Measurements from ENCODE around the gene ZBTB18. TPM values are rescaled to one million over a fixed set of nuclear protein-coding genes. Genes with fewer than 3 reads are reported as not detected.

The ZBTB18 gene
- polyA plus RNA-seq, 3 donors: 3.0 to 45.5 (median 3.6) TPM

DNA sequence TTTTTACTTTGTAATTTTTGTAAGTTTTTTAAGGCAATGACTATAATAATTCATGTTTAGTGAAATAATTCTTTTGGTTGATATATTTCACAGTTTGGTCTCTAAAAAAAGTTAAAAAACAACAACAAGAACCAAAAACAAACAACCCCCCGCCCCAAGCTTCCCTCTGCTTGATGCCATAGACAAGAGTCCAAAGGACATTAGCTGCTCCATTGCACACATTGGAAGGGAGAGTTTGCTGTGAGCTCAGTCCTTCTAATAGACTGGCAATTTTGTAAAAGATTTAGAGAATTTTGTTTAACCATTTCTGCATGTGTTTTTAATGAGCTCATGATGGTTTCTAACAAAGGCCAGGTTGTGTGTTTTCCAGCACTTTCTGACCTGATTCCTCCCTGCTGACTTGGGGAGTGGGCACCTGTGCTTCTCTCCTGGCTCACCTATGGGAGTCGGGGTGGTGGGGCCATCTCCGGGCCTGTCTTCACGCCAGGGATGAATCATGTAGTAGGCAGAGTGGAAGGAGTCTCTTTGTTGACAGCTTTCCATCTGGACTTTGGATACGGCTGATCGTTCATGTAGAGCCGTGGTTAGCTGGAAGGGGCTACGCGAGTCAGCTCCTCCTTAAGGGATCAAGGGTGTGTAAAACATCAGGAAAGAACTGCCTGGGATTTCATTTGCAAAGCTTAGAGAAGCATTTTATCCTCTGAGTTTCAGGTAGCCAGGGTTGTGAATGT is 14.1 kb downstream of the ZBTB18 start:
- Mint-ChIP-seq H3K9me3 (peaks cover 0 to 2% (median 0%) of the 10 kb centered on the region in 7 donors), H3K27me3 (ENCODE audit: low read depth in 3 of 3) (peaks cover 2% of the 10 kb centered on the region in 3 donors), H3K4me3 (no peak overlapping the region), H3K36me3 (no peaks in the 10 kb centered on the region), H3K4me1 (peaks cover 5% of the 10 kb centered on the region), H3K27ac (no peak overlapping the region)
- Histone ChIP-seq H3K79me2 (ENCODE audit: insufficient read depth, low read length) (no peaks in the 10 kb centered on the region), H3K9me3 (replicated peaks in 1 of 2; ENCODE audit: control insufficient read depth in 1 of 2, insufficient read depth in 1 of 2, low read length in 2 of 2) (no peaks in the 10 kb centered on the region), H3K36me3 (replicated peaks in 1 of 2; ENCODE audit: control insufficient read depth in 1 of 2, insufficient read depth in 2 of 2, low read length in 2 of 2) (no peaks in the 10 kb centered on the region), H3K4me1 (ENCODE audit: control insufficient read depth in 1 of 2, insufficient read depth in 2 of 2, low read length in 2 of 2) (peaks cover 3 to 5% of the 10 kb centered on the region in 2 donors), H3K27me3 (ENCODE audit: control insufficient read depth in 2 of 2, insufficient read depth in 2 of 2, low read length in 2 of 2) (no peaks in the 10 kb centered on the region), H3K4me3 (replicated peaks in 1 of 3; ENCODE audit: low read depth in 2 of 3, low read length in 3 of 3) (no peak overlapping the region), H3K9ac (ENCODE audit: insufficient read depth, low read length, poor library complexity, severe bottlenecking) (no peak overlapping the region), H2AFZ (ENCODE audit: insufficient read depth, low read depth, low read length, poor library complexity, severe bottlenecking) (no peak overlapping the region), H3K27ac (ENCODE audit: low read depth in 1 of 2, low read length in 2 of 2) (no peak overlapping the region), H3K4me2 (replicated peaks; ENCODE audit: extremely low read depth, low read length, poor library complexity, severe bottlenecking) (no peak overlapping the region), H4K20me1 (ENCODE audit: insufficient read depth, low read length) (no peaks in the 10 kb centered on the region)
- TF ChIP-seq CTCF (IDR thresholded peaks at IDR 0.05): no peak
- DNase-seq: no peak
- intact Hi-C loops (cut with micrococcal nuclease): no loop called here
- WGBS (ENCODE audit: insufficient coverage): 91% methylated on average over 5 of the region's 9 CpGs

DNA sequence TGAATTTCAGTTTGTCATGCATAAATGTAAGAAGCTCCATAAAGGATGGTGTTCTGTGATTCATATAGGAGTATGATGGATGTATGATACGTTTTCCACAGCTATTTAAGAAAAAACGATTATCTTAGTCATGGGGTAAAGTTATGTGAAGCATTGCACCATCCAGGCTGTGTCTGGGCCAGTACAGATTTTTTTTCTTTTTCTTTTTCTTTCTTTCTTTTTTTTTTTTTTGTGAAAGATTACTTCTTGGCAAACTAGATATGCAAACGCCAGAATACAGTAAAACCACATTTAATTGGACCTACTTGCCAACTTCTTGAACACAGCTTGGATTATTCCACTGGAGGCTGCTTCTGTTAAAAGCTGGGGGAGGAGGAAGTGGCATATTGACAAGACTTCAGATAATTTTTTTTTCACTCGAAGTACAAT is 14.9 kb downstream of the ZBTB18 start:
- Mint-ChIP-seq H3K27me3 (ENCODE audit: low read depth in 3 of 3) (peaks cover 2% of the 10 kb centered on the region in 3 donors), H3K36me3 (no peaks in the 10 kb centered on the region), H3K4me1 (peaks cover 5% of the 10 kb centered on the region), H3K27ac (no peak overlapping the region), H3K9me3 (peaks cover 0 to 2% (median 0%) of the 10 kb centered on the region in 7 donors), H3K4me3 (no peak overlapping the region)
- no peak for DNase-seq
- H3K79me2 ChIP-seq (ENCODE audit: insufficient read depth, low read length): no peaks in the 10 kb centered on the region
- H3K9ac ChIP-seq (ENCODE audit: insufficient read depth, low read length, poor library complexity, severe bottlenecking): no peak overlapping the region
- H3K9me3 ChIP-seq (replicated peaks in 1 of 2; ENCODE audit: control insufficient read depth in 1 of 2, insufficient read depth in 1 of 2, low read length in 2 of 2): no peaks in the 10 kb centered on the region
- no peak overlapping the region for H2AFZ ChIP-seq (ENCODE audit: insufficient read depth, low read depth, low read length, poor library complexity, severe bottlenecking)
- no peaks in the 10 kb centered on the region for H3K36me3 ChIP-seq (replicated peaks in 1 of 2; ENCODE audit: control insufficient read depth in 1 of 2, insufficient read depth in 2 of 2, low read length in 2 of 2)
- no peak for TF ChIP-seq CTCF (IDR thresholded peaks at IDR 0.05)
- WGBS (ENCODE audit: insufficient coverage): no CpG with 5 or more reads among the region's 4 CpGs
- peaks cover 3 to 5% of the 10 kb centered on the region in 2 donors for H3K4me1 ChIP-seq (ENCODE audit: control insufficient read depth in 1 of 2, insufficient read depth in 2 of 2, low read length in 2 of 2)
- no peaks in the 10 kb centered on the region for H4K20me1 ChIP-seq (ENCODE audit: insufficient read depth, low read length)
- no peaks in the 10 kb centered on the region for H3K27me3 ChIP-seq (ENCODE audit: control insufficient read depth in 2 of 2, insufficient read depth in 2 of 2, low read length in 2 of 2)
- no peak overlapping the region for H3K4me2 ChIP-seq (replicated peaks; ENCODE audit: extremely low read depth, low read length, poor library complexity, severe bottlenecking)
- H3K27ac ChIP-seq (ENCODE audit: low read depth in 1 of 2, low read length in 2 of 2): no peak overlapping the region
- H3K4me3 ChIP-seq (replicated peaks in 1 of 3; ENCODE audit: low read depth in 2 of 3, low read length in 3 of 3): no peak overlapping the region
- intact Hi-C loops (cut with micrococcal nuclease): no loop called here

Measured in CD14-positive monocyte (primary cell).